DND-41 (cell line): ENCODE measurements around the gene RPS23.

Experiments
- CTCF ChIP-seq: IDR thresholded peaks from 2 replicates; pipeline ENCODE4 v1.5.1; 2012; ENCODE audit warnings: borderline replicate concordance, low read length, moderate library complexity, mild to moderate bottlenecking; ENCODE audit not compliant: poor library complexity, severe bottlenecking; ENCODE audit errors: extremely low read depth
- EZH2 ChIP-seq: IDR thresholded peaks from 3 replicates; pipeline ENCODE4 v1.6.1; 2012; ENCODE audit warnings: borderline replicate concordance, low read depth, mild to moderate bottlenecking, moderate library complexity, low read length, inconsistent platforms; ENCODE audit not compliant: severe bottlenecking

DNA sequence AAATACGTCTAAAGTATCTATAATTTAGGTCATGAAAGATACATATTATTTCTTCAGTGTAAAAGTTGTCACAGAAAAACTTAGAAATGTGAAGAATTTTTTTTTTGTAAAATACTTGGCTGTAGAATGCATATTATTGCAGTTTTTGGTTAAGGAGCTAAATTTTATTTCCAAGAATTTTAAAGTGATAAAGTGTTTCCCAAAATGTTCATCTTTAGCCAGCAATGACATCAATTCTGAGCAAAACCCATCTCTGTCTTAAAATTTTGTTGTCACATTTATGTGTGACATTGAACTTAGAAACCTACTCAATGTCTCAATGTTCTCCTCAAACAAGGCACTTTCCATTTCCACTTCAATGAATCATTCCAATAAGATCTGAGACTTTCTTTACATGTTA is 47.8 kb upstream of the RPS23 start:
- no peak for TF ChIP-seq CTCF
- no peak for TF ChIP-seq EZH2
